Measurements from ENCODE around the gene CNPY3. TPM values are rescaled to one million over a fixed set of nuclear protein-coding genes. Genes with fewer than 3 reads are reported as not detected.

Gene CNPY3
- total RNA-seq, 1 experiment from 2014 or later = 56.0 TPM

- Histone ChIP-seq H2BK20ac (ENCODE audit: low read depth, low read length, poor library complexity, severe bottlenecking) (no peak overlapping the region), H3K23ac (ENCODE audit: insufficient read length, low read depth, low read length) (no peak overlapping the region), H4K8ac (replicated peaks; ENCODE audit: insufficient read length, low read depth, low read length) (no peak overlapping the region), H2BK15ac (ENCODE audit: low read depth, low read length) (no peak overlapping the region), H3T11ph (ENCODE audit: low read length) (no peak overlapping the region), H3K9ac (ENCODE audit: extremely low read depth, insufficient read length, low read length) (no peak overlapping the region), H3K18ac (ENCODE audit: insufficient read length, low read depth, low read length) (no peak overlapping the region), H4K91ac (ENCODE audit: insufficient read length, low read depth, low read length) (no peak overlapping the region), H3K9me3 (ENCODE audit: control insufficient read depth, low read depth, low read length) (no peaks in the 10 kb centered on the region), H3K14ac (ENCODE audit: insufficient read depth, low read length) (no peak overlapping the region), H3K79me2 (ENCODE audit: insufficient read depth, low read length) (no peaks in the 10 kb centered on the region), H3K56ac (ENCODE audit: insufficient read length, low read depth, low read length) (no peak overlapping the region), H4K20me1 (ENCODE audit: control insufficient read depth, insufficient read depth, insufficient read length) (no peaks in the 10 kb centered on the region), H3K4ac (ENCODE audit: low read depth, low read length) (no peak overlapping the region), H2AK5ac (ENCODE audit: insufficient read length, low read length) (no peak overlapping the region), H3K23me2 (ENCODE audit: insufficient read length, low read depth, low read length, poor library complexity, severe bottlenecking) (peaks cover 10% of the 10 kb centered on the region), H2BK5ac (ENCODE audit: insufficient read length, low read length) (no peak overlapping the region), H4K5ac (ENCODE audit: insufficient read length, low read depth, low read length) (no peak overlapping the region), H3K4me1 (ENCODE audit: insufficient read depth, low read length) (no peaks in the 10 kb centered on the region), H2BK120ac (ENCODE audit: low read depth, low read length, poor library complexity, severe bottlenecking) (no peak overlapping the region), H3K4me2 (ENCODE audit: insufficient read depth, insufficient read length, low read length) (no peak overlapping the region), H3K27ac (ENCODE audit: insufficient read length, low read depth, low read length) (no peak overlapping the region), H2BK12ac (ENCODE audit: insufficient read length, low read depth, low read length) (no peak overlapping the region), H3K79me1 (ENCODE audit: insufficient read depth, low read depth, low read length, poor library complexity, severe bottlenecking) (no peaks in the 10 kb centered on the region), H2AFZ (ENCODE audit: low read length) (no peak overlapping the region), H3K27me3 (ENCODE audit: insufficient read depth, low read length) (peaks cover 6% of the 10 kb centered on the region; the same call in 1 of the 2 replicates)
- no peak for TF ChIP-seq CTCF (conservative IDR thresholded peaks at IDR 0.05)
- H3K4me1 Mint-ChIP-seq = peaks cover 12% of the 10 kb centered on the region in 2 experiments
- peaks cover 36% of the 10 kb centered on the region for H3K27me3 Mint-ChIP-seq (ENCODE audit: low read depth)
- peaks cover 0 to 33% (median 14%) of the 10 kb centered on the region in 3 experiments; a peak in 5 of 7 replicates for H3K36me3 Mint-ChIP-seq (ENCODE audit: insufficient read depth in 1 of 3, low read depth in 3 of 3)
- no peak for DNase-seq
- no CpG with 5 or more reads among the region's 12 CpGs for WGBS (ENCODE audit: extremely low coverage, insufficient read length, low lambda C conversion rate)
- no peak overlapping the region for H3K4me3 Mint-ChIP-seq
- 0 out of 5 replicates have a peak, but pooled peaks cover 0 to 2% of the 10 kb centered on the region in 2 experiments for H3K9me3 Mint-ChIP-seq
- H3K27ac Mint-ChIP-seq = no peak overlapping the region
Measured at GRCh38 chr6:42963179-42963854, 34.0 kb downstream of the CNPY3 start.

All from H9 (cell line).